Stimulated activated CD4-positive, alpha-beta T cell treated with anti-CD3 and anti-CD28 coated beads, Interleukin-12 subunit alpha, Interleukin-12 subunit beta, amount 100 ng/mL, for 24 hours (primary cell): ENCODE results near the gene PEAK3.

ENCODE experiments used
- DNase-seq, 2 experiments: peaks; one replicate each; pipeline ENCODE4 v3.0.0-alpha.2; 2020; ENCODE audit warnings: low read depth in 2 of 2

PEAK3 gene

DNA sequence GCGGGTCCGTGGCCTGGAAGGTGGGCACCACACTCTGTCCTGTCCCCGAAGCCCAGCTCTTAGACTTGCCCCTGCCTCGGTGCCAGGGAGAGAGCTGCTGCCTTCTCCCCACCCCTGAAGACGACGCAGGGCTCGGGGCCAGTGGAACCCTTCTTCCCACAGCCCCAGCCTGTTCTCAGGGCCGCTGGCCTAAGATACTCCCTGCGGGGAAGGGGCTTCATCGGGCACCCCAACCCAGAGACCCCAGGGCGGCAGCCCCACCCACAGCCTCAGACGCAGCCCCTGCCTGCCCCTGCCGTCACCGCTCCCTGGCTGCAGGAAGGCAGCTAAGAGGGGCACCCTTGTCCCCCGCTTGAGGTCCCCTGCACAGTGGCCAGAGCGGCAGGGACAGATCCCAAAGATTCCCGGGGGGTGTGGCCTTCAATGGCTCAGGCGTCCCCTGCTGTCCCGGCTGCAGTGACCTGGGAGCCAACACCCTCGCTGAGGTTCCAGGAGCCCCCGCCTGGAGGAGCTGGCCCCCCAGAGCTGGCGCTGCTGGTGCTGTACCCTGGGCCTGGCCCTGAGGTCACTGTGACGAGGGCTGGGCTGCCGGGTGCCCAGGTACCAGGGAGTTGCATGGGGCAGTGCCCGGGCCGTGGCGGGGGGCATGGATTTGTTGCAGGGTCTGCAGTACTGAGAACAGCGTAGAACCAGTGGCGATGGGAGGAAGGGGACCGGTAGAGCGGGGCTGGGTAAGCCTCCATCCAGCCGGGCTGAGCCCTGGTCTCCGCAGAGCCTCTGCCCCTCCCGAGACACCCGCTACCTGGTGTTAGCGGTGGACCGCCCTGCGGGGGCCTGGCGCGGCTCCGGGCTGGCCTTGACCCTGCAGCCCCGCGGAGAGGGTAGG is 31.9 kb downstream of the PEAK3 start:
- no peak for DNase-seq

DNA sequence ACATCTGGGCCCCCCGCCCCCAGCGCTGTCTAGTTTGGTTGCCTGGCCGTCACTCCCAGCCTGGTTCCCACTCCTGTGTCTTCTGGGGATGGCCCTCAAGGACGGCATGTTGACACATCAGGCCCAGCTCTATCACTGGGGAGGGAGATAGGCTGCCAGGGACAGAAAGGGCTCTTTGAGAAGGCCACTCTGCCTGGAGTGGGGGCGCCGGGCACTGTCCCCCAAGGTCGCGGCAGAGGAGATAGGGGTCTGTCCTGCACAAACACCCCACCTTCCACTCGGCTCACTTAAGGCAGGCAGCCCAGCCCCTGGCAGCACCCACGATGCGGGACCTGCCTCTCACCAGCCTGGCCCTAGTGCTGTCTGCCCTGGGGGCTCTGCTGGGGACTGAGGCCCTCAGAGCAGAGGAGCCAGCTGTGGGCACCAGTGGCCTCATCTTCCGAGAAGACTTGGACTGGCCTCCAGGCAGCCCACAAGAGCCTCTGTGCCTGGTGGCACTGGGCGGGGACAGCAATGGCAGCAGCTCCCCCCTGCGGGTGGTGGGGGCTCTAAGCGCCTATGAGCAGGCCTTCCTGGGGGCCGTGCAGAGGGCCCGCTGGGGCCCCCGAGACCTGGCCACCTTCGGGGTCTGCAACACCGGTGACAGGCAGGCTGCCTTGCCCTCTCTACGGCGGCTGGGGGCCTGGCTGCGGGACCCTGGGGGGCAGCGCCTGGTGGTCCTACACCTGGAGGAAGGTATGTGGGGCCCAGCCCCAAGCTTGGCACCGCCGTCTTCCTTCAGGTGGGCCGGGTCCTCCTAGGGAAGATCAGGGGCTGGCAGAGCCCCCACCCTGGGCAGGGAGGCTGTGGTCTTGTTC is 32.7 kb downstream of the PEAK3 start, which contains the start of gene AMH:
Gene AMH (plus strand): TSS at position 314 of the 857 bp plus-strand sequence. CDS start 10 bp downstream, at position 324.
- no peak for DNase-seq

DNA sequence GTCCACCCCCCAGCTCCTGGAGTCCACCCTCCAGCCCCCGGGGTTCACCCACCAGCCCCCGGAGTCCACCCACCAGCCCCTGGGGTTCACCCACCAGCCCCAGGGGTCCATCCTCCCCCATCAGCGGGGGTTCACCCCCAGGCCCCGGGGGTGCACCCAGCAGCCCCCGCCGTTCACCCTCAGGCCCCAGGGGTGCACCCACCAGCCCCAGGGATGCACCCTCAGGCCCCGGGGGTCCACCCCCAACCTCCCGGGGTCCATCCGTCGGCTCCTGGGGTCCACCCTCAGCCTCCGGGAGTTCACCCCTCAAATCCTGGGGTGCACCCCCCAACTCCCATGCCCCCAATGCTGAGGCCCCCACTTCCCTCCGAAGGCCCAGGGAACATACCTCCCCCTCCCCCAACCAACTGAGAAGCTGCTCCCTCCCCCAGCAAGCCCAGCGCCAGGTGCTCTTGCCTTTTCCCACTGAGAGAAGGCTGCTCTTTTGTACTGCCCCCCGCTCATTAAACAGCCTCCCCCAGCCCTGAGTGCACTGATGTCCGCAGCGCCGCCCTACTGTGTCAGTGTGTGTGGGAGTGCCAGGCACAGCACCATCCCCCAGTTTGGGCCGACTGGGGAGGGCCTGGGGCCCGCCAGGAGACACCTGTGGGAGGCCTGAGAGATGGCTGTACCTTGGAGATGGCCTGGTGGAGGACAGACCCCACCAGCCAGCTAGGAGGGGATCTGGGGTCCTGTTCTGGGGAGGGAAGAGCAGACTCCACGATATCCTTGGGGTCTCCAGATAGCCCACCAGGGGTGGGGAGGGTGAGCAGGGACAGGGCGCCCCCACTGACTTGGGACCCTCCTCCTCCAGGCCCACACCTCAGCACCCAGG is 33.6 kb downstream of the PEAK3 start:
- no peak for DNase-seq

DNA sequence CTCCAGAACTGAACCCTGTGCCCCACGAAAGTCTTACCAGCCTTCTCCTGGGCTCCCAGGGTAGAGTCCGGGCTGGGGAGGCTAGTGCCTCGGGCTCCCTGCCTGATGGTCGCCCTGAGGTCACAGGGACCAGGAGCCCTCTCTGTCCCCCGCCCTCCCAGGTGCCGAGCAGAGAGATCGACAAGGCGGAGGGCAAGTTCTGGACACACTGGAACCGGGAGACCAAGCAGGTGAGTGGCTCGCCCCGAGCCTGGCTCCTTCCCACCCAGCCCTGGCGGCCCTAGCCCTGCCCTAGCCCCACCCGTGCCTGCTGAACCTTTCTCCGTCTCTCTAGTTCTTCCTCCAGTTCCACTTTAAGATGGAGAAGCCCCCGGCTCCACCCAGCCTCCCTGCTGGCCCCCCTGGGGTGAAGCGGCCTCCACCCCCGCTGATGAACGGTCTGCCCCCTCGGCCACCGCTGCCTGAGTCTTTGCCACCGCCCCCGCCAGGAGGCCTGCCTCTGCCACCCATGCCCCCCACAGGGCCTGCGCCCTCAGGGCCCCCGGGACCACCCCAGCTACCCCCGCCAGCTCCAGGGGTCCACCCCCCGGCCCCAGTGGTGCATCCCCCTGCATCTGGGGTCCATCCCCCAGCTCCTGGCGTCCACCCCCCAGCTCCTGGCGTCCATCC is 34.4 kb downstream of the PEAK3 start:
- DNase-seq, result no peak

DNA sequence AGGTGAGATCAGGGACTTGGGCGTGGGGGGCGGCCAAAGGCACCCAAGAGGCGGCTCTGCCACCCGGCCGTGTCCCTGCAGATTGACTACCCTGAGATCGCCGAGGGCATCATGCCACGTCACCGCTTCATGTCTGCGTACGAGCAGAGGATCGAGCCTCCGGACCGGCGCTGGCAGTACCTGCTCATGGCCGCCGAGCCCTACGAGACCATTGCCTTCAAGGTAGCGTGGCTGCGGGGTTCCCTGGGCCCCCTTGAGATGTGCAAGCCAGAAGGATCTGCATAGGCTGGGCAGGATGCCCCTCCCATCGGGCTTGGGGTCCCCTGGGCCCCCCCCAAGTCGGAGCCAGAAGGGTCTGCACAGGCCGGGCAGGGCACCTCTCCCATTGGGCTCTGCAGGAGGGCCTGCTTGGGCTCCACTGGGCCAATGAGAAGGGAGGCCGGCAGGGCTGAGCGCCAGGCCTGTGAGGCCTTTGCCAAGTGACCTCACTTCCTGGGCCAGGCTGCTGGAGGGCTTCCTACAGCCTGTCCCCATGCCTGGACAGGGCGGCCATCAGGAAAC is 35.1 kb downstream of the PEAK3 start:
- no peak for DNase-seq

DNA sequence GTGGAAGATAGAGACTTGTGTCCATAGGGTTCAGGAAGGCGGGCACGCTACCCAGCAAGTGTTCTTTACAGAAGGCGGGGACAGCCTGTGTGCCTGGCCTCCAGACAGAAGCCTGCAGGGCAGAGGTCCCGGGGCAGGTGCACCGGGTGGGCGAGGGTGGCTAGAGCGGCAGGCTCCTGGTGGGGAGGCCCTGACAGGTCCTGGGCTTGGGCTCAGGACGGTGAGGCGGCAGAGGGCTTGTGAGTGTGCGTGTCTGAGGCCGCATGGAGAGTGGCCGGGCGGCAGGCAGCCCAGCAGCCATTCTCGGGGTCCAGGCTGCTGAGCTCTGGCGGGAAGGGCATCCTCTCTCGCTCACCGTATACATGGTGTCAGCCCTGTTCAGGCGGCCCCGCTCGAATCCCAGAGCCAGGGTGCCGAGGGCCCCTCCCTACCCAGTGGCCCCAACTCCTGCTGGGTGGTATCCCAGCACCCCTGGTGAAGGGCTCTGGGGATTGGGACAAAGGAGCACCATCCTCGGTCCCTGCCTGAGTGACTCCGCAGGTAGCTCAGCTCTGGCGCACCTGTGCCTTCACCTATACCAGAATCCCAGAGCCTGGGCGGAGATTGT is 35.9 kb downstream of the PEAK3 start:
- no peak for DNase-seq

DNA sequence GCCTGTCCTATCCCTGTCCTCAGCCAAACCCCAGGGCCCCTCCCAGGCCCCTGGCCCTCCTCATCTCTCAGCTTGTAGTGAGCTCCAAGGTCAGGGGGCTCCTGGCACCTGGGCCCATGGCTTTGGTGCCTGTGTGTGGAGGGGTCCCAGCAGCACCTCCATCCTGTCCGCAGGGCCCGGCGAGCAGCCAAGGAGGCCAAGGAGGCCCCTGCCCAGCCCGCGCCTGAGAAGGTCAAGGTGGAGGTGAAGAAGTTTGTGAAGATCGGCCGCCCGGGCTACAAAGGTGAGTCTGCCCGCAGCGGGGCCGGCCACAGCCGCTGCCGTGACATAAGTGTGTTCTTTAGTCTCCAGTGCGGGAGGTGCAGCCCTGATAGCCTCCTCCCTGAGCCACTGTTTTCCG is 36.7 kb downstream of the PEAK3 start:
- DNase-seq, result no peak

DNA sequence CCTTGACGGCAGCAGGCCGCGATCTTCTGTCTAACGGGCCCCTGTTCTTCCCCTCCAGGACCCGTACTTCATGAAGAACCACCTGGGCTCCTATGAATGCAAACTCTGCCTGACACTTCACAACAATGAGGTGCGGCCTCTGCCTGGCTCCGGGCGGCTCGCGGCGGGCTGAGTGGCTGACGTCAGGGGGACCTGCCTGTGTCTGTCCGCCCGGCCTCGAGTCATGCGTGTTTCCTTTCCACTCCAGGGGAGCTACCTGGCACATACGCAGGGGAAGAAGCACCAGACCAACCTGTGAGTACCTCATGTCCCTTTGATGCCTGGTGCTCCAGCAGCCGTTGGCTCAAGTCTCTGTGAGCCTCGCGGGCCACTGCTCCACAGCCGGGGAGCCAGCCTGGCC is 37.5 kb downstream of the PEAK3 start:
- no peak for DNase-seq

DNA sequence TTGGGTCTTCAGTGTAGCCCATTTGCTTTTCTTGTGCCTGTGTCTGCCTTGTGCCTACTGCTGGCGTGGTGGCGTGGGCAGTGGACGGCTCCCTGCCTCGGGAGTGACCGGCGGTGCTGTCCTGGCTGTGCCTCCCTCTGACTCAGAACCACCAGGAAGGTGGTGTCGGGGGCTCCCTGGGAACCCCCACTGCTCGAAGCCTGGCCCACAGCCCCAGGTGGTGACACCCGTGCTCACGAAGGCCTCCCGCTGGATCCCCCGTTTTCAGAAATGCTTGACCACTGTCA is 37.9 kb downstream of the PEAK3 start:
- DNase-seq, result no peak

DNA sequence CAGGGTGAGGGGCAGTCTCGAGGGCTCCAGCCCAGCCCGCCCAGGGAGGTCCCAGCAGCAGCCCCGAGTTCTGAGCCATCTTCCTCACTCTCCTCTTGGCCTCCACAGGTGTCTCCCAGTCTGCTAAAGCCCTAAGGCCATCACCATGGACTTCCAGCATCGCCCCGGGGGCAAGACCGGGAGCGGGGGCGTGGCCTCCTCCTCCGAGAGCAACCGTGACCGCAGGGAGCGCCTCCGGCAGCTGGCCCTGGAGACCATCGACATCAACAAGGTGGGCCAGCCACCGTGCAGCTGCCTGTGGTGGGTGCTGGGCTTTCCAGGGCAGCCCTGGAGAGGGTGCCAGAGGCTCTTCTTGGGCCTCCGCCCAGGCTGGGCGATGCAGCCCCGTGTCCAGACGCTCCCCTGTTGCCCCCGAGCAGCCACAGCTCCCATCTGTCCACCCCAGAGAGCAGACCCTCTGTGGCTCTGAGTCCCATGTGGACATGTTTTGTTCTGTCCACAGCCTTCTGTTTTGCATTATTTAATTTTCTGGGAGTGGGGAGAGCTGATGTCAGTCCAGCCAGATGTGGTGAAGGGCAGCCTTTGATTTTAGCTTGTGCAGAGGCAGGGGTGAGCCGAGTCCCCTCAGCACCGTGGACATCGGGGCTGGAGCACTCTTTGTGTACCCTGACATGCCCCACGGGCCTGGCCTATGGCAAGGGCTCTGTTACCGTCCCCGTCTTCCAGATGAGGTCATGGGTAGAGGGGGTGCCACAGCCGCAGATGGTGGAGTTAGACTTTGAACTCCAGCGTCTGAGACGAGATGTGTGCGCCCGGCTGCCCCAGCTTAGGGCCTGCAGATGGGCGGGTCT is 38.5 kb downstream of the PEAK3 start:
- no peak for DNase-seq

DNA sequence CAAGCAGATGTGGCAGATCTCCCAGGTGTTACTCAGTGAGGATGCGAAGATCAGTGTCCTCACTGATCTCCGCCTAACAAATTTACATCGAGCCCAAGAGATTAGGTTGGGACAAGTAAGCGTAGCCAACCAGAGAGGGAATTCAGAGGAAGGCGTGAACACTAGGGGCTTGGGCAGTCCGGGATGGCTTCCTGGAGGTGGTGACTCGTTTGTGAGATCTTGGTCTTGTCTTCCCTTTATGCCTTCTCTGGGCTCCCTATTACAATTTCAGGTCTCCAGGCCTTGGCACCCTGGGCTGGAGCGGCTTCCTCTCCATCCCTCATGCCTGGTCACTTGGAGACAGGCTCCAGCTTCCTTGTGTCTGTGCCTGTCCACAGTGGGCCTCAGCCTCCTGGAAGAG is 39.2 kb downstream of the PEAK3 start:
- DNase-seq, result no peak

DNA sequence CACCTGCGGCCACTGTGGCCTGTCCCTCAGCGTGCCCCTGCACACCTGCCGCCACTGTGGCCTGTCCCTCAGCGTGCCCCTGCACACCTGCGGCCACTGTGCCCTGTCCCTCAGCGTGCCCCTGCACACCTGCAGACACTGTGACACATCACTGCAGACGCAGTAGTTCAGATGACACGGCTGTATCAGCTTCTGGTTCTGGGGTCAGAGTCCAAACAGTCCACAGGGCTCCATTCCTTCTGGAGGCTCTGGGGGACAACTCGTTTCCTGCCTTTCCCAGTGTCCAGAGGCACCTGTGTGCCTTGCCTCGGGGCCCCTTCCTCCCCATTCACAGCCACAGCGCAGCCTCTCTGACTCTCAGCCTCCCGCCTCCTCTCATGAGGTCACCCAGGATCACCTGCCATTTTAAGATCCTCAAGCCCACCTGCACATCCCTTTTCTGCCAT is 39.9 kb downstream of the PEAK3 start:
- DNase-seq, result no peak

DNA sequence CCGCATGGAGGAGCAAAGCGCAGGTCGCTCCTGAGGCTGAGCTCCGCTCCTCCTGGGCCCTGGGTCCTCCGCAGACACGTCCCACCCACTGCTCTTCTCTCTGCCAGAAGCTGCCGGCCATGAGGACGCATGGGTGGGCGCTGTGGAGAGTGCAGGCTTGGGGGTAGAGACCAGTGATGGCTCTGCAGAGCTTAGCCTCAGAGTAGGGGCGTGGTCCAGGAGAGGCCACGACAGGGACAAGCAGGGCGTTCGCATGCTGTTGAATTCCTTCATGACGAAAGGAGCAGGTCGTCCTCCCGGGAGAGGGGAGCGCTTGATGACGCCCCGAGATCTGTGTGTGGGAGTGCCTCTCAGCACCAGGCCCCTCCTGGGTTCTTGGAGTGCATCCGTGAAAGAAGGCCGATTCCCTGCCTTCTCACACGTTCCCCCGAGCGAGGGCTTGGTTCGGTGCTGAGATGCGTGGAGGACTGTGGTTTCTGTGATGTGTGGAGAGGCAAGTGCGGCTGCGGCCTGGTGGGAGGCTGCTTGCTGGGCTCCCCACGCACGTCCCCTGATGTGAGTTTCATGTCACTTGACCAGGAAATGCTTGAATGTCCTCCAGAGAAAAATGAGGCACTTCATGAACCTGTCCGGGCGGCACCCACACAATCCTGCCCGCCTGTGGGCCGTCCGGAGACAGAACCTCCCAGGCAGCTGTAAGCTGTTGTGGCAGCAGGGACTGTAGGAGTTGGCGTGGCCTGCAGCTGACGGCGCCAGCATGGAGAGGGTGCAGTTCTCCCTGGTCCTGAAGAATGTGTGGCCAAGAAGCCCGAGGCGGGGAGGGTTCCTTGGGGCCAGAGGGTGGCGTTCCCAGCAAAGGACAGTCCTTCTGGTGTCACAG is 40.9 kb downstream of the PEAK3 start:
- DNase-seq, result no peak

DNA sequence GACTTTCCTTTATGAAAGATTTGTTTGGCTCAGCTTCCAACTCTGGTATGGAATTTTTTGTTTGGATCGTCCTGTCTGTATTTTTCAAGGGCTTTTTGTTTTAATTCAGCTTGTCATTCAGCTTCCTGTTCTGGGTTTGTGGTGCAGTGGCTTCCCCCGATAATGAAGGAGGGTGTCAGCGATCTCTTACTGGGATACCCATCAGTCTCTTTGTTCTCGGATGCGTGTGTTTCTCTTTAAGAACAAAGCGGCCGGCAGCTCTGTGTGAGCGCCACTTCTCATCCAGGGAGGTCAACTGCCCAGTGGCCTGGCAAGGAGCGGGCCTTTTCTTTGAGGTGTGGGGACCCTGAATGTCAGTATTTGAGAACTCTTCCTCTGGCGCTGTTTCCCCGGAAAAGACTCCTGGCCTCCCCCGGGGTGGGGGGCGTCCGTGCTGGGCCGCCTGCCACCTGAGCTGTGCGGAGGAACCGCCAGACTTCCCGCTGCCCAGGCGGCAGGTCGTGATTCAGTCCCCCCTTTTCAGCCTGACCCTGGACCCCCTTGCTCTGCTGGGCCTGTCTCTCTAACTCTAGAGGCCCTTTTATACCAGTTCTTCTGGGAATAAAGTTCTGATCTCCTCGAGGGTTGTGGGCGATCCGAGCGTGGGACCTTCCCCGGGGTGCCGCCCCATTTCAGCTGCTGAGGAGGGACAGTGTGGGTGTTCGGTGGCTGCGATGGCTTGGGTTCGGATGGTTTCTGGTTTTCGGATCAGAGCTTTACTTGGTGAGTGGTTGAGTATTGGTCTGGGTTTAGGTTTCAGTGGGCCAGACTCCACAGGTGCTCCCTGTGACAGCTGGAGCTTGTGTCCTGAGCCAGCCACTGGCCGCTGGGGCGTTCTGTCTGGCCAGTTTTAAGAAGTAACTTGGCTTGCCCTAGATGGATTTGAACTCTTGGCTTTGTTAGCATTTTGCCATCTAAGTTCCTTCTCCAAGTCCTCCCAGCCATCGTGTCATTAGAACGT is 41.9 kb downstream of the PEAK3 start:
- no peak for DNase-seq

DNA sequence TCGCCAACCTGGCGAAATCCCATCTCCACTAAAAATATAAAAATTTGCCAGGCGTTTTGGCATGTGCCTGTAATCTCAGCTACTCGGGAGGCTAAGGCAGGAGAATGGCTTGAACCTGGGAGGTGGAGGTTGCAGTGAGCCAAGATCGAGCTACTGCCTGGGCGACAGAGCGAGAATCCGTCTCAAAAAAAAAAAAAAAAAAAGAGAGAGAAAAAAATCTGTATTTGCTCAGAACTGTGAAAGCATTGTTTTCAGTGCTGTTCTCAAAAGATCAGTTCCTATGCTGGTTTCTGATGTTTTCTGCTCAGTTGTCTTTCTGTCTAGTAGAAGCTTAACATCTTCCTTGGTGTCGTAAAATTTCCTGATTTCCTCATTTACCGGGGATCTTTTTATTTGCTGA is 42.8 kb downstream of the PEAK3 start:
- no peak for DNase-seq

DNA sequence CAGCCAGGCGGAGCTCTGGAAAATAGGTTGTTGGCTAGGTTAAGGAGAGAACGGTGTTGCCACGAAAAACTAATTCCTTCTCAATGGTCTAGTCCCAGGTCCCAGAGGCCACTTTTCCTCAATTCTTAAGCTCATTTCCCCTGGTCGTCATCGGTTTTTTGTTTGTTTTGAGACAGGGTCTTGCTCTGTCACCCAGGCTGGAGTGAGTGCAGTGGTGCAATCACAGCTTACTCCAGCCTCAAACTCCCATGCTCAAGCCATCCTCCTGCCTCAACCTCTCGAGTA is 44.2 kb downstream of the PEAK3 start:
- no peak for DNase-seq

DNA sequence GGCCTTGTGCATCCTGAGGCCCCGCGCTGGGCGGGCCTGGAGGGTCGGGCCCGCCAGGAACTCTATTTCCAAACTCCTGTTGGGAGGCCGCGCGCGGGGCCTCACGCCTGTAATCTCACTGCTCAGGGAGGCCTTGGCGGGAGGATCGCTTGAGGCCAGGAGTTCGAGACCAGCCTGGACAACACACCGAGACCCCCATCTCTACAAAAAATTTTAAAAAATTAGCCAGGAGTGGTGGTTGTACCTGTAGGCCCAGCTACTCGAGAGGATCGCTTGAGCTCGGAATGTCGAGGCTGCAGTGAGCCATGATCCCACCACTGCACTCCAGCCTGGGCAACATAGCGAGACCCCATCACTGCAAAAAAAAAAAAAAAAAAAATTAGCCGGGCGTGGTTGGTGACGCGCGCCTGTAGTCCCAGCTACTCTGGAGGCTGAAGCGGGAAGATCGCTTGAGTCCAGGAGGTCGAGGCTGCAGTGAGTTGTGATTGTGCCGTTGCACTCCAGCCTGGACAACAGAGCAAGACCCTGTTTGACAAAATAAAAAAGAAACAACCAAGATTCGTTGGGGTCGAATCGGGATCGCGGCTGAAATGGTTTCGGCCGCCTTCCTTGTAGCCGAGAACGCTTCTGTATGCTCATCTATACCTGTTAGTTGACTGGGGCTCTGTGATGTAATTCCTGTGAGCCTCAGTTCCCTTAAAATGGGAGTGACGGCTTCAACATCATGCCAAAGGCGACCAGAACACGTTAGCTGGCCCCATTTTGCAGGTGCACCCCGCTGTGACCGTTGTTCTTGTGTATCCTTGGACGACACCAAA is 44.7 kb downstream of the PEAK3 start:
- DNase-seq, result no peak
